Astrocyte (in vitro differentiated cells and primary cell): ENCODE data around the gene KRT33A. TPM values are rescaled to one million over a fixed set of nuclear protein-coding genes. Genes with fewer than 3 reads are reported as not detected.
A peak's percentile ranks its signal among the peaks of the same experiment; 100 is the strongest.
"Not testable (repeated sequence)": the region's sequence is repeated elsewhere in the genome, so short reads cannot be mapped to it uniquely, and the experiment has no call there.

Experiments
- DNase-seq: peaks from one replicate; pipeline ENCODE4 v3.0.0-alpha.2; 2010; ENCODE audit warnings: low read depth
- FAIRE-seq: peaks from 2 replicates; lab custom pipeline; 2011; peaks lifted over from hg19 to GRCh38; lab: Jason Lieb, UNC
- H2AFZ ChIP-seq: 2 replicates; pipeline ENCODE4 v1.6.0; 2012; ENCODE audit warnings: low read depth, low read length, inconsistent platforms
- H3K27ac ChIP-seq: 2 replicates; pipeline ENCODE4 v1.5.1; 2011; ENCODE audit warnings: low read depth, low read length, inconsistent platforms
- H3K27me3 ChIP-seq: 2 replicates; pipeline ENCODE4 v1.6.0; 2011; ENCODE audit warnings: low read length, inconsistent platforms; ENCODE audit not compliant: insufficient read depth
- H3K36me3 ChIP-seq: 2 replicates; pipeline ENCODE4 v1.5.1; 2011; ENCODE audit warnings: low read length, inconsistent platforms; ENCODE audit not compliant: insufficient read depth
- H3K4me1 ChIP-seq: 2 replicates; pipeline ENCODE4 v1.5.1; 2011; ENCODE audit warnings: low read length, inconsistent platforms; ENCODE audit not compliant: insufficient read depth
- H3K4me2 ChIP-seq: 2 replicates; pipeline ENCODE4 v1.6.0; 2012; ENCODE audit warnings: low read length, inconsistent platforms
- H3K4me3 ChIP-seq: 2 replicates; pipeline ENCODE4 v1.5.1; 2011; ENCODE audit warnings: low read depth, mild to moderate bottlenecking, low read length, inconsistent platforms; ENCODE audit not compliant: insufficient read depth
- H3K79me2 ChIP-seq: 2 replicates; pipeline ENCODE4 v1.6.0; 2012; ENCODE audit warnings: mild to moderate bottlenecking, low read length, inconsistent platforms; ENCODE audit not compliant: insufficient read depth
- H3K9ac ChIP-seq: 2 replicates; pipeline ENCODE4 v1.6.0; 2012; ENCODE audit warnings: mild to moderate bottlenecking, low read length, inconsistent platforms
- H3K9me3 ChIP-seq: 2 replicates; pipeline ENCODE4 v1.5.1; 2012; ENCODE audit warnings: low read depth, mild to moderate bottlenecking, low read length, inconsistent platforms; ENCODE audit not compliant: insufficient read depth
- H4K20me1 ChIP-seq: 2 replicates; pipeline ENCODE4 v1.6.0; 2012; ENCODE audit warnings: low read length, inconsistent platforms; ENCODE audit not compliant: insufficient read depth
- H3K27ac Mint-ChIP-seq: one replicate; pipeline ENCODE4 v1.8.0; 2021; ENCODE audit warnings: mild to moderate bottlenecking, mixed read lengths; ENCODE audit not compliant: unreplicated experiment
- H3K27me3 Mint-ChIP-seq: one replicate; pipeline ENCODE4 v1.8.0; 2021; ENCODE audit warnings: low read depth, mixed read lengths; ENCODE audit not compliant: unreplicated experiment
- H3K36me3 Mint-ChIP-seq: one replicate; pipeline ENCODE4 v1.8.0; 2021; ENCODE audit warnings: low read depth, mixed read lengths; ENCODE audit not compliant: unreplicated experiment
- H3K4me1 Mint-ChIP-seq: one replicate; pipeline ENCODE4 v1.8.0; 2021; ENCODE audit warnings: low read depth, mixed read lengths; ENCODE audit not compliant: unreplicated experiment
- H3K4me3 Mint-ChIP-seq: one replicate; pipeline ENCODE4 v1.8.0; 2021; ENCODE audit warnings: mild to moderate bottlenecking, moderate library complexity, mixed read lengths; ENCODE audit not compliant: unreplicated experiment
- H3K9me3 Mint-ChIP-seq: one replicate; pipeline ENCODE4 v1.8.0; 2021; ENCODE audit warnings: mild to moderate bottlenecking, mixed read lengths; ENCODE audit not compliant: unreplicated experiment
- CTCF ChIP-seq: IDR thresholded peaks from 2 replicates; pipeline ENCODE4 v1.5.1; 2011; ENCODE audit warnings: low read depth, mild to moderate bottlenecking, inconsistent platforms, low read length, moderate library complexity; ENCODE audit not compliant: insufficient read depth
- EZH2 ChIP-seq: IDR thresholded peaks from 2 replicates; pipeline ENCODE4 v1.6.1; 2012; ENCODE audit warnings: mild to moderate bottlenecking, low read length, inconsistent platforms; ENCODE audit not compliant: insufficient read depth
- total RNA-seq: library from RNA; stranded (reverse); gene quantifications from 2 replicates; pipeline ENCODE4 v1.2.1, GENCODE V29; 2021

The KRT33A gene
- total RNA-seq, 1 donor from 2014 or later = not detected

GRCh38 chr17:41386227-41386626 lies 35.6 kb upstream of the KRT33A start:
- H3K9me3 Mint-ChIP-seq = peaks cover 7% of the 10 kb centered on the region
- H3K9ac ChIP-seq = no peak overlapping the region
- no peaks in the 10 kb centered on the region for H3K27me3 Mint-ChIP-seq
- no peaks in the 10 kb centered on the region for H3K9me3 ChIP-seq
- H3K36me3 ChIP-seq = no peaks in the 10 kb centered on the region
- DNase-seq = no peak
- no peak overlapping the region for H2AFZ ChIP-seq
- H3K27ac ChIP-seq = no peak overlapping the region
- H3K27ac Mint-ChIP-seq = no peak overlapping the region
- no peaks in the 10 kb centered on the region for H3K4me1 ChIP-seq
- FAIRE-seq = no peak
- no peak overlapping the region for H3K4me3 ChIP-seq
- H3K27me3 ChIP-seq = no peaks in the 10 kb centered on the region
- TF ChIP-seq CTCF (no peak), EZH2 (no peak)
- no peak overlapping the region for H3K4me2 ChIP-seq
- no peaks in the 10 kb centered on the region for H3K79me2 ChIP-seq
- no peaks in the 10 kb centered on the region for H3K36me3 Mint-ChIP-seq
- peaks cover 2% of the 10 kb centered on the region for H3K4me1 Mint-ChIP-seq
- H4K20me1 ChIP-seq = no peaks in the 10 kb centered on the region
- H3K4me3 Mint-ChIP-seq = no peak overlapping the region

GRCh38 chr17:41383690-41384089 lies 33.1 kb upstream of the KRT33A start:
- H3K27ac ChIP-seq = no peak overlapping the region
- Mint-ChIP-seq H3K4me3 (no peak overlapping the region), H3K36me3 (no peaks in the 10 kb centered on the region), H3K4me1 (peaks cover 7% of the 10 kb centered on the region), H3K9me3 (peaks cover 15% of the 10 kb centered on the region), H3K27ac (no peak overlapping the region), H3K27me3 (no peaks in the 10 kb centered on the region)
- H4K20me1 ChIP-seq = no peaks in the 10 kb centered on the region
- DNase-seq (no peak), FAIRE-seq (no peak)
- H3K9me3 ChIP-seq = no peaks in the 10 kb centered on the region
- peaks cover 5% of the 10 kb centered on the region for H3K4me1 ChIP-seq
- no peak overlapping the region for H2AFZ ChIP-seq
- TF ChIP-seq EZH2 (no peak), CTCF (no peak)
- H3K4me2 ChIP-seq = no peak overlapping the region
- no peak overlapping the region for H3K9ac ChIP-seq
- H3K27me3 ChIP-seq = no peaks in the 10 kb centered on the region
- no peaks in the 10 kb centered on the region for H3K36me3 ChIP-seq
- H3K79me2 ChIP-seq = no peaks in the 10 kb centered on the region
- H3K4me3 ChIP-seq = no peak overlapping the region

DNA sequence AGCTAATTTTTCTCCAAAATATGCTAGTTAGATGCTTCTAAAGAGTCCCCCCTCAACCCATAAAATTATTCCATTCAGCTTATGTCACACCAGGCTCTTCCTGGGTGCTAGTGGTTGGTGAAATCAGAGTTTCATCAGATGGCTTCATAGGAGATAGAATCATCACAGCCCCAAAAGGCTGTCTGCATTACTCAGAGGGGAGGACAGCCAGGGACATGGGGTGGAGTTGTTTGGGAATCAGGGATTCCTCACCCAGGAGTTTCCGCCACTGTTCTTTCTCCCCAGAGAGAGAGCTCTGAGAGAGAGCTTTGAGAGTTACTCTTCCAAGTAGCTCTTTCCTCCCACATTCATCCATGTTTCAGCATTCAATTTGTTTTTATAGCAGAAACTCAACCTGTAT lies 31.8 kb upstream of the KRT33A start:
- no peak for DNase-seq
- H3K9ac ChIP-seq = no peak overlapping the region

DNA sequence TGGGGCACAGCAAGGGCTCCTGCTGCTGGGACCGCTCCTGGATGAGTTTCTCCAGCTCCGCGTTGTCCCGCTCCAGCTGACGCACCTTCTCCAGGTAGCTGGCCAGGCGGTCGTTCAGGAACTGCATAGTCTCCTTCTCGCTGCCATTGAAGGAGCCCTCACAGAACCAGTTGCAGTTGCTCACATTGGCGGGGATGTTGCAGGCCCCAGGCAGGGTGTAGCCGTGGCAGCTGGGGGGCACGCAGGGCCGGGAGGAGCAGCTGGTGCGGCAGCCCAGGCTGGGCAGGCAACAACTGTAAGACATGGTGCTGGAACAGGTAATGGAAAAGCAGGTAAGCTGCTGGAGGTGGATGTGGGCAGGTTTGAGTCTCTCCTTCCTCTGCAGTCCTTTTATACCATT lies 31.3 kb upstream of the KRT33A start, which contains the start of gene KRT34:
KRT34 (minus strand) TSS at position 364 of the 400 bp plus-strand sequence; CDS start at position 304, 60 bp downstream.
- H2AFZ ChIP-seq, H3K79me2 ChIP-seq, H3K36me3 Mint-ChIP-seq, H3K4me2 ChIP-seq, DNase-seq, H4K20me1 ChIP-seq, H3K36me3 ChIP-seq, H3K27ac Mint-ChIP-seq, H3K9me3 ChIP-seq, H3K4me3 ChIP-seq, H3K9ac ChIP-seq, H3K27me3 Mint-ChIP-seq, H3K4me1 Mint-ChIP-seq, H3K4me3 Mint-ChIP-seq, FAIRE-seq, H3K27me3 ChIP-seq: not testable (repeated sequence)
- H3K9me3 Mint-ChIP-seq = peaks cover 15% of the 10 kb centered on the region
- Histone ChIP-seq H3K27ac (peak within 1 kb of the TSS; percentile 63), H3K4me1 (peaks cover 10% of the 10 kb centered on the region)

More for the DNA sequence above, 31.8 kb upstream of the KRT33A start:
- H3K27me3 ChIP-seq = no peaks in the 10 kb centered on the region
- TF ChIP-seq CTCF = no peak
- no peak for TF ChIP-seq EZH2
- H3K27me3 Mint-ChIP-seq = no peaks in the 10 kb centered on the region
- H3K4me1 ChIP-seq = peaks cover 10% of the 10 kb centered on the region
- H3K79me2 ChIP-seq = no peaks in the 10 kb centered on the region
- H3K4me2 ChIP-seq = no peak overlapping the region
- no peak overlapping the region for H3K4me3 ChIP-seq
- H3K27ac ChIP-seq = peak overlapping the region; percentile 19
- no peaks in the 10 kb centered on the region for H3K9me3 ChIP-seq
- H4K20me1 ChIP-seq = no peaks in the 10 kb centered on the region
- H3K27ac Mint-ChIP-seq = no peak overlapping the region
- H3K4me1 Mint-ChIP-seq = peaks cover 8% of the 10 kb centered on the region
- peak; percentile 34 for FAIRE-seq
- H3K9me3 Mint-ChIP-seq = peaks cover 18% of the 10 kb centered on the region
- no peaks in the 10 kb centered on the region for H3K36me3 ChIP-seq
- no peak overlapping the region for H3K4me3 Mint-ChIP-seq
- H3K36me3 Mint-ChIP-seq = no peaks in the 10 kb centered on the region
- no peak overlapping the region for H2AFZ ChIP-seq
